Measurements from ENCODE around the gene MKNK1.

GRCh38 chr1:46639547-46639946, 35.5 kb upstream of the MKNK1 start:
- no peak for TF ChIP-seq MXD4 (CRISPR knock-in tag; IDR thresholded peaks at IDR 0.05; ENCODE audit: borderline replicate concordance)
- TF ChIP-seq CTCF (IDR thresholded peaks at IDR 0.05) = no peak
- no peak for TF ChIP-seq SP1 (CRISPR knock-in tag; conservative IDR thresholded peaks at IDR 0.05)
- no peak for TF ChIP-seq PRDM15 (CRISPR knock-in tag; IDR thresholded peaks at IDR 0.05)
- no peak for TF ChIP-seq ATF1 (CRISPR knock-in tag; IDR thresholded peaks at IDR 0.05)
- TF ChIP-seq ESRRA (CRISPR knock-in tag; IDR thresholded peaks at IDR 0.05; ENCODE audit: borderline replicate concordance) = no peak
- no peak for TF ChIP-seq ZNF512 (CRISPR knock-in tag; IDR thresholded peaks at IDR 0.05; ENCODE audit: borderline replicate concordance)
- no peak for TF ChIP-seq ATF6 (CRISPR knock-in tag; IDR thresholded peaks at IDR 0.05)
